IMR-90 (cell line): ENCODE measurements around the gene ETFA.

Experiments
- BHLHE40 ChIP-seq: fragments of 150-350 bp; IDR thresholded peaks from 2 replicates; pipeline ENCODE4 v1.6.1; 2016; ENCODE audit warnings: mild to moderate bottlenecking, low read depth, low read length
- CEBPB ChIP-seq: IDR thresholded peaks from 2 replicates; pipeline ENCODE4 v1.6.1; 2012; ENCODE audit warnings: low read depth, low read length, improper control_type of control experiment
- ELK1 ChIP-seq: fragments of 150-350 bp; IDR thresholded peaks from 2 replicates; pipeline ENCODE4 v1.6.1; 2016; ENCODE audit warnings: low read depth, mild to moderate bottlenecking, low read length, moderate library complexity, borderline replicate concordance
- FOS ChIP-seq: fragments of 150-350 bp; IDR thresholded peaks from 2 replicates; pipeline ENCODE4 v1.6.1; 2016; ENCODE audit warnings: low read depth, low read length
- MAFK ChIP-seq: IDR thresholded peaks from 2 replicates; pipeline ENCODE4 v1.6.1; 2012; ENCODE audit warnings: low read depth, low read length, improper control_type of control experiment
- MAZ ChIP-seq: IDR thresholded peaks from 2 replicates; pipeline ENCODE4 v1.6.1; 2012; ENCODE audit warnings: low read depth, mild to moderate bottlenecking, low read length, improper control_type of control experiment, moderate library complexity, borderline replicate concordance
- MXI1 ChIP-seq: IDR thresholded peaks from 2 replicates; pipeline ENCODE4 v1.6.1; 2012; ENCODE audit warnings: low read depth, mild to moderate bottlenecking, low read length, moderate library complexity, borderline replicate concordance
- POLR2A ChIP-seq: IDR thresholded peaks from 2 replicates; pipeline ENCODE4 v1.6.1; 2012; ENCODE audit warnings: mild to moderate bottlenecking, low read depth, low read length
- RAD21 ChIP-seq: IDR thresholded peaks from 2 replicates; pipeline ENCODE4 v1.6.1; 2012; ENCODE audit warnings: low read length, improper control_type of control experiment
- RCOR1 ChIP-seq: IDR thresholded peaks from 2 replicates; pipeline ENCODE4 v1.6.1; 2012; ENCODE audit warnings: mild to moderate bottlenecking, low read length, improper control_type of control experiment; ENCODE audit not compliant: insufficient replicate concordance
- RFX5 ChIP-seq: IDR thresholded peaks from 2 replicates; pipeline ENCODE4 v1.8.0; 2012; ENCODE audit warnings: low read depth, mild to moderate bottlenecking, low read length, moderate library complexity
- SMC3 ChIP-seq: fragments of 150-350 bp; IDR thresholded peaks from 2 replicates; pipeline ENCODE4 v1.6.1; 2016; ENCODE audit warnings: low read depth, mild to moderate bottlenecking, antibody characterized with exemption, low read length, moderate library complexity
- TF ChIP-seq, protein P1 (sequence below): conservative IDR thresholded peaks from 2 replicates; pipeline ENCODE4 v1.5.1; 2012; ENCODE audit warnings: mild to moderate bottlenecking, low read depth, low read length, improper control_type of control experiment
- TF ChIP-seq, protein P2 (sequence below): fragments of 150-350 bp; IDR thresholded peaks from 2 replicates; pipeline ENCODE4 v1.6.1; 2017; ENCODE audit warnings: mild to moderate bottlenecking, antibody characterized with exemption, low read length, low read depth

DNA sequence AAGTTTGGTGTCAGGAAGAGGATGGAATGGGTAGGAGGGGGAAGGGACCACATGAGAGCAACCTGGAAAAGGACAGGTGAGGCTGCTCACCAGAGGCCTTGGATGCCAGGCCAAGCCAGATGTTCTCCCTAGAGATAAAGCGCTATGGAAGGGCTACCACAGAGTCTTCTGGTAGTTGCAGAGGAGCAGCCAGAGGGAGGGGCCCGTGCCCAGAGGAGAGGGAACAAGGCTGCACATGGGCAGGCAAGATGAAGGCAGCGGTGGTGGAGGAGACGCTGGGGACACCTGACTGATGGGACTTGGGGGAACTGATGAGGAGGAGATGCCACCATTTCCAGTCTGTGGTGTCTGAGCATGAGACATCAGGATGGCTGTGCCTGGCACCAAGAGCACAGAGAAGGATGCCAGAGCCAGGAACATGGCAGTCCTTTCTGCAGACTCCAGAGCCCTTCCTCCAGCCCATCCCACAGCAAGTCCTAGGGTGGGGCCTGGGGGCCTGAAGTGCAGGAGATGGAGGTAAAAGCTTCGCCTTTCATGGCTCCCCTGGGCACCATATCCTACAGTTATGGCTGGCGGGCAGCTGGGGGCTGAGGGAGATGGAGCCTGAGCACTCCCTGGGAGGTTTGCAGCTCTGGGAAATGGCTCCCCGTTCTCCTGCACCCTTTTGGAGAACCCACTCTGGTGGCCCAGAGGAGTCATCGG is 103.0 kb downstream of the ETFA start:
- no peak for TF ChIP-seq CEBPB
- TF ChIP-seq, protein P1, sequence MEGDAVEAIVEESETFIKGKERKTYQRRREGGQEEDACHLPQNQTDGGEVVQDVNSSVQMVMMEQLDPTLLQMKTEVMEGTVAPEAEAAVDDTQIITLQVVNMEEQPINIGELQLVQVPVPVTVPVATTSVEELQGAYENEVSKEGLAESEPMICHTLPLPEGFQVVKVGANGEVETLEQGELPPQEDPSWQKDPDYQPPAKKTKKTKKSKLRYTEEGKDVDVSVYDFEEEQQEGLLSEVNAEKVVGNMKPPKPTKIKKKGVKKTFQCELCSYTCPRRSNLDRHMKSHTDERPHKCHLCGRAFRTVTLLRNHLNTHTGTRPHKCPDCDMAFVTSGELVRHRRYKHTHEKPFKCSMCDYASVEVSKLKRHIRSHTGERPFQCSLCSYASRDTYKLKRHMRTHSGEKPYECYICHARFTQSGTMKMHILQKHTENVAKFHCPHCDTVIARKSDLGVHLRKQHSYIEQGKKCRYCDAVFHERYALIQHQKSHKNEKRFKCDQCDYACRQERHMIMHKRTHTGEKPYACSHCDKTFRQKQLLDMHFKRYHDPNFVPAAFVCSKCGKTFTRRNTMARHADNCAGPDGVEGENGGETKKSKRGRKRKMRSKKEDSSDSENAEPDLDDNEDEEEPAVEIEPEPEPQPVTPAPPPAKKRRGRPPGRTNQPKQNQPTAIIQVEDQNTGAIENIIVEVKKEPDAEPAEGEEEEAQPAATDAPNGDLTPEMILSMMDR = no peak
- no peak for TF ChIP-seq RAD21
- TF ChIP-seq RFX5 = no peak
- no peak for TF ChIP-seq MAZ
- TF ChIP-seq POLR2A = no peak
- no peak for TF ChIP-seq SMC3
- TF ChIP-seq RCOR1 = no peak
- no peak for TF ChIP-seq MXI1
- no peak for TF ChIP-seq FOS
- no peak for TF ChIP-seq MAFK
- TF ChIP-seq ELK1 = no peak
- TF ChIP-seq BHLHE40 = no peak
- TF ChIP-seq, protein P2, sequence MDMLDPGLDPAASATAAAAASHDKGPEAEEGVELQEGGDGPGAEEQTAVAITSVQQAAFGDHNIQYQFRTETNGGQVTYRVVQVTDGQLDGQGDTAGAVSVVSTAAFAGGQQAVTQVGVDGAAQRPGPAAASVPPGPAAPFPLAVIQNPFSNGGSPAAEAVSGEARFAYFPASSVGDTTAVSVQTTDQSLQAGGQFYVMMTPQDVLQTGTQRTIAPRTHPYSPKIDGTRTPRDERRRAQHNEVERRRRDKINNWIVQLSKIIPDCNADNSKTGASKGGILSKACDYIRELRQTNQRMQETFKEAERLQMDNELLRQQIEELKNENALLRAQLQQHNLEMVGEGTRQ = no peak
